Left forelimb (tissue), 1 donor: ENCODE data around the gene GLDC.
"Not testable (repeated sequence)": the region's sequence is repeated elsewhere in the genome, so short reads cannot be mapped to it uniquely, and the experiment has no call there.

ENCODE experiments used
- DNase-seq: peaks from one replicate; pipeline ENCODE4 v3.0.0-alpha.2; 2018; ENCODE audit warnings: low spot score

GLDC gene

DNA sequence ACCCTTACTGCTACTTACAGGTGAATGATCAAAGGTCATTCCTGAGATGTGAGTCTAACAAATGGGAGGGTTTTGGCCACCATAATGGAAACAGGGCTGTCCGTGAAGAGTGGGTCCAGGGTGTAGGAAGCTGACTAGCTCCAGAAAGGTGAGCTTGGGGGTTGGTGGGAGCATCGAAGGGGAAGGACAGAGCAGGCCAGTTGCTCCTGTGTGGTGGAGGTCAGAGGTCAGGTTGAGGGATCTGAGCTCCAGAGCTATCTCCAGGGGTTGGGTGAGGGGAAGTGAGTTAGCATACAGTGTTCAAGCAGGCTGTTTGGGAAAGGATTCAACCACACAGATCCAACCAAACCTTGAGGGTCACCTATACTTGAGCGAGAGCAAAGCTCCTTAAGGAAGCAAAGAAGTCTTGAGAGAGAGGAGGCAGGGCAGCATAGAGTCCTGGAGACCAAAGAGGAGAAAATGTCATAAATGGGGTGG is 18.7 kb upstream of the GLDC start:
- DNase-seq: no peak

DNA sequence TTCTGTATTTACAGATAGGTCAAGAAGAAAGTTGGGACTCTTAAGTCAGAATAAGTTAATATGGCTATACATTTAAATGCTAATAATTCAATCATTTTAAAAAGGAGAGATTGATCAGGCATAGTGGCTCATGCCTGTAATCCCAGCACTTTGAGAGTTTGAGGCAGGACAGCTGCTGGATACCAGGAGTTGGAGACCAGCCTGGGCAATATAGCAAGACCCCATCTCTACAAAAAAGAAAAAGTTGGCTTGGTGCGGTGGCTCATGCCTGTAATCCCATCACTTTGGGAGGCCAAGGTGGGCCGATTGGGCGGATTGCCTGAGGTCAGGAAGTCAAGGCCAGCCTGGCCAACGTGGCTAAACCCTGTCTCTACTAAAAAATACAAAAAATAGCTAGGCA is 15.0 kb upstream of the GLDC start:
- no peak for DNase-seq

DNA sequence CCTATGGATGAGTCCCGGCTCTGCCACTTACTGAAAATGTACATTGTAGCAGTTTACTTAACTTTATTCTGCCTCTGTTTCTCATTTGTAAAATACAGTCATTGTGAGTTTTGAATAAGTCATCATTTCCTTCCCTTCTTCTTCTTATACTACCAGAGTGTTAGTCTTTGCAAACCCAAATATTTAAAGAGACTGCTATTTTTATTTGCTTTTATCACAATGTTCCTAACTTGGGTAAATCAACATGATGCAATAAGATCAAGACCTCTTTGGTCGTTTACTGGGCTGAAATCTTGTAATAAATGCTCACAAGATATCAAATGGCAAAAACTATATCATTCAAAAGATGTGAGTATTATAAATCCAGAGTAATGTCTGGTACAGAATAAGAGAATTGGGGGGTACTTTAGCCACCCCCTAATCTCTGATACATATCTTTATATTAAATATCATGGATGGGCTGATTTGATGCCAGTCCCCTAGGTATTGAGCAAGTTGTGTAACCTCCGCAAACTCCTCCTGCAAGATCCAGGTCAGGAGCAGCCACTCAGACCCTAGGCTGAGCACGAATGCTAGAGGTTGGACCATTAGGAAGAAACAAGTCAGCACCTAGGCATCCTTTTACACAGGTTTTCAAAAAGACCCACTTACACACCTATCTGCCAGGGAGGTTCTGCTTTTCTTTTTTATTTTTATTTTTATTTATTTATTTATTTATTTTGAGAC is 13.3 kb upstream of the GLDC start:
- DNase-seq: no peak

DNA sequence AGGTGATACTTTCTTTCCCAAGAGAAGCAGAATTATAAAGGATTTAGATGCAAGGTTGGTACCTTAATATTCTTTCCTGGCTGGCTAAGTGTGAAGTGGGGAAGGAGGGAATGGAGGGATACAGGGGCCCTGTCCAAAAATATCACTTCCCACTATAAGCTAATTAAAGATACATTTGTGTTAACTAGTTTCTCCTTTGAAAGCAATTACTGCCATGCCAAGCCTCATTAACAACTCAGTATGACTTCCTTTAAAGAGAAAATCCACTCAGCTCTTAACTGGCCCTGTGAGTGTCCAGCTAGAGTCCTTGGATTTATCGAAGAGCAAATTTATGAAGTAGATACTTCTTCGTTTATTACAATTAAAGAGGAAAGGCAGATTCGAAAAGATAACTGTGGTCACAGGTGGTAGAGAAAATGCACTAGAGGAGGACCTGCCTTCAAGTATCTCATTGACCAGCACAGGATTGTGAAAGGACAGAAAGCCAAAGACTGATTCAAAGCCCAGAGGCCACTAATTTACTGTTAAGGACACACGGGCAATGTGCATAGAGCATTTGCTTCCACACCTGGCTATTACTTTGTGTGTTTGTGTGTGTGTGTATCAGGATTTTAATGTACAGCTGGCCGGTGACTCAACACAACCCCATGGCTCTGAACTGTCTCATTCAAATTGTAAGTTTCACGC is 11.2 kb upstream of the GLDC start:
- no peak for DNase-seq

DNA sequence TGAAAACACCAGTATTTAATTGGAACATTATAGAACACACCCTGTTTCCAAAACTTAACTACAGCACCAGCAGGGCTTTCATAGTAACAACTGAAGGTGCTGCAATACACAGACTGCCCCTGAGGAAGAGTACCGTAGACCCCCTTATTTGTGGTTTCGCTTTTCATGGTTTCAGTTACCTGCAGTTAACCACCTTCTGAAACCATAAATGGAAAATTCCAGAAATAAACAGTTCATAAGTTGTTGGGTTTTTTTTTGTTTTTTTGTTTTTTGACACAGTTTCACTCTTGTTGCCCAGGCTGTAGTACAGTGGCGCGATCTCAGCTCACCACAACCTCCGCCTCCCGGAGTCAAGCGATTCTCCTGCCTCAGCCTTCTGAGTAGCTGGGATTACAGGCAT is 9.5 kb upstream of the GLDC start:
- DNase-seq: no peak

DNA sequence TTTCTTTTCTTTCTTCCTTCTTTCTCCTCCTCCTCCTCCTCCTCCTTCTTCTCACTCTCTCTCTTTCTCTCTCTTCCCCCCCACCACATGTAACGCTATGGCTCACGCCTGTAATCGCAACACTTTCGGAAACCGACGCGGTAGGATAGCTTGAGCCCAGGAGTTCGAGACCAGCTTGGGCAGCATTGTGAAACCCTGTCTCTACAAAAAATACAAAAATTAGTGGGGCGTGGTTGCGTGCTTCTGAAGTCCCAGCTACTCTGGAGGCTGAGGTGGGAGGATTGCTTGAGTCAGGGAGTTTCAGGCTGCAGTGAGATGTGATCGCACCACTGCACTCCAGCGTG is 736 bp upstream of the GLDC start:
- no peak for DNase-seq

DNA sequence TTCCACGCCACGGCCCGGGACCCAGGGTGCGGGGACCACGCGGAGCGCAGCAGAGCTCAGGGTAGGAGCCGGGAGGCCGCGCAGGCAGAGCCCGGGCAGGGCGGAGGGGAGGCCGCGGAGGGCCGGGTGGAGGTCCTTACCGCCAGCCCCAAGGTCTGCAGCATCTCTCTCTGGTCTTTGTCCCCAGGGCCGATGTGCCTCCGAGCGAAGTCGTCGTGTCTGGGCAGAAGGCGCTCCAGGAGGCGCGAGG is 499 bp downstream of the GLDC start:
- DNase-seq: not testable (repeated sequence)

DNA sequence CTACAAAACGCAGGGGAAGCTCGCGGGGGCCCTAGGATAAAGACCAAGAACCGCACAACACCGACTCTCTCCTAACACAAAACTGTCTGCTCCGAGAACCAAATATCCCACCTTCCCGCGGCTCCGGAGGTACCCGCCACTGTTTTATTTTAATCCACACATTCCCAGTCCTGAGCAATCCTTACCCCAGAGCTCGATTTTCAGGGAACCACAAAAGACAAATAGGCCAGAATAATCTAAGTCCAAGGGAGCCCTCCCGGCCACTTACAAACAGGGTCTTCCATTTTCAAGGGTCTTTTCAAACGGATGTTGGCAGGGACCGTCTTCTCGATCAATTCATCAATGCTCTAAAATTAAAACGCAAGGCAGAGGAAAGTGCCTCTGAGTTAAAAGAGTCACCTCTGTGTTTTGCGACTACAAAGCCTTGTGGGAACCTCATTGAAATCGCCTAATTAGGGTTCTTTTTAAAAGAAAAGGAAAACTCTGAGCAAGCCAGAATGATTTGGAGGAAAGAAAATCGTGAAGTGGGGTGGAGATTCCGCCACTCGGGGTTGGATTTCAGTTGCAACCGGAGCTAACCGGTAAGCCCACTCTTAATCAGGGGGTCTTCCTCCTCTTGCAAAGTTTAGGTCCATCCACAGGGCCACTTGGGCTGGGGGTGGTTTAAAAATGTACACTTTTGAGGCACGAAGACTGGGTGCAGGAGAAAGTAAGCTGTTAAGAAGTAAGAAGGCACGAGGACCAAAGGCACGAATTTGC is 1.0 kb downstream of the GLDC start:
- no peak for DNase-seq

DNA sequence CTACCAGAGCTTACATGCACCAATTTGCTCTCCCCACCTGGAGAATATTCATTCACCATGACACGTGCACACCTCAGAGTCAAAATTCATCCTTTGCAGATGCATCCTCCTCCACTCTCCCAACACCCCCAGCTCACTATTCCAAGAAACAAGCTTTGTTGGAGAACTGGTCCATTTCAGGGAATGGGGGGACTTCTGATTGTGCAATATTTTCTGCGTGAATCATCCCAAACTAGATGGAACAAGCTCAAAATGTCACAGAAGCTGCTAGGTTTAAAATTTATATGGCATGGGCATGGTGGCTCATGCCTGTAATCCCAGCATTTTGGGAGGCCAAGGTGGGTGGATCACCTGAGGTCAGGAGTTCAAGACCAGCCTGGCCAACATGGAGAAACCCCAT is 3.6 kb downstream of the GLDC start:
- DNase-seq: no peak

DNA sequence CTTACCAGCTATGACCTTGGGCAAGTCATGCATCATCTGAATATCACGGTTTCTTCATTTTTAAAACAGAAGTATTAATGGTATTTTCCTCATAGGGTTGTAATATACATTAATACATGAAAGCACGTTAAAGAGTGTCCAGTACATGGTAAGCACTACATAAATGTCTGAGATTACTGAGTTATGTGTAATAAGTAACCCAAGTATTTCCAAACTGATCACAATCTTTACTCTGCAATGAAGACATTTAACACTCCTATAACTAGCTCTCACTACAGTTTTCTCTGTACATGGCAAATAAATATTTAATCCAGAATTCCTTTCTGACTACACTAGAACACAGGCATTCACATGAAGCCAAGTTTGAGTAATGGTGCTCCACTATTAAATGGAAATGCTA is 4.0 kb downstream of the GLDC start:
- no peak for DNase-seq

DNA sequence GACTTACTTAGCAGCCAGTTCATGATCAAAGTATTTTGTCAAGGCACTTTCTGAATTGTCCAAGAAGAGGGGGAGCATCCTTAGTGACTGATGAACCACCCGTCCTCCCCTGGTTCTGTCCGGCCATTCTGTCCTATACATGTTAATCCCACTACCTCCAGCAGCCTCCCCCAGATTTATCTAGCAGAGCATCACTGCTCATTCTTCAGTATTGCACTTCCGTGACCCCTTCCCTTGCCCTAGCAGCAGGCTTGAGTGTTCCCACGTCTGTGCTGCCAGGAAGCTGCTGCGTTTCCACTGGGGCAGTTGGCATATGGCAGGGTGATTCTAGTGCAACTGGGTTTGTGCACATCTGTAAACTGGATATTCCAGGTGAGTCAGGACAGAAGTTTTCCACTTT is 4.5 kb downstream of the GLDC start:
- DNase-seq: no peak

DNA sequence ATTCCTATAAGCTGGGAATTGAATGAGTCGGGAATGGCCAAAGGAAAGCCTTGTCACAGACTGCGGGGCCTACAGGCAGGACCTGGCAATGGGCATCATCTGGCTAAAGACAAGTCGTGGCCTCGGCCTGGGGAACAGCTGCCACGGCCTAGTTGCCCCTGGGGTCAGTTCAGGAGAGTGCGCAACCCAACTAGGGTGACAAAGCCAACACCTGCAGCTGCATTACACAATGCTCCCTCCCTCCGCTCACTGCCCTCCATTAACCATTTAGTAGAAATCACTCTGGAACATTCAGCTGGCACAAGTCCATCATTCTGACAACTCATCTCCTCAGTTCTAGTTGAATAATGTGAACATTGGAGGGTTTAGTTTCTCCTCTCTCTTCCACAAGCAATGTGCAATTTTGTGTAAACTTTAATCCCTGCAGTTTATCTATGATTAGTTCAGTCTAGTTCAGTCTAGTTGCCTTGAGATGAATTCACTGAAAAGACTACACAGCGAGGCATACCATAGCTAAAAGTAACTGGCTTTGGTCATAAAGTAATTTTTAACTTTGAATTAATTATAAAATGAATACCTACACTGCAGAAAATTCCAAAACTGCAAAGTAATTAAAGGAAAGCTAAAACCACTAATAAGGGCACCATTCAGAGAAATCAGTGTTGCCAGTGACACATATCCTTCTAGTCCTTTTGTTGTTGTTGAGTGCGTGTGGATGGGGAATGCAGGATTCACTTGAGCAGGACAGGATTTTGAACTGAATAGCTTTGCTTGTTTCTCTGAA is 5.1 kb downstream of the GLDC start:
- DNase-seq: no peak

DNA sequence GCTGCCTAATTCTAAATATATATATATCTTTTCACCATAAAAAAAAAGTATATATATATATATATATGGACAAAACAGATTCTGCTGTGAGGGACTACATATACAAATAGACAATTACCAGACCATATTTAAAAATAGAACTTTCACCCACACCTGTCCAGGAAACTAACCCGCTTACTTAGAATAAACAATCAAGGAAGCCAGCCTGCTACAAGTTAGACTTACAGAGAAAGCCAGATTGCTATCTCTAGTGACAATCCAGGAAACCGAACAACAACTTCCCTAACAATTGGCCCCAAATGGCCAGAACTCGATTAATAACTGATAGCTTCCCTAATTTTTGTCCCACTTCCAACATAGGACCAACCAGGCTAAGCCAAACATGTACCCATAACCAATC is 5.9 kb downstream of the GLDC start:
- DNase-seq: no peak

DNA sequence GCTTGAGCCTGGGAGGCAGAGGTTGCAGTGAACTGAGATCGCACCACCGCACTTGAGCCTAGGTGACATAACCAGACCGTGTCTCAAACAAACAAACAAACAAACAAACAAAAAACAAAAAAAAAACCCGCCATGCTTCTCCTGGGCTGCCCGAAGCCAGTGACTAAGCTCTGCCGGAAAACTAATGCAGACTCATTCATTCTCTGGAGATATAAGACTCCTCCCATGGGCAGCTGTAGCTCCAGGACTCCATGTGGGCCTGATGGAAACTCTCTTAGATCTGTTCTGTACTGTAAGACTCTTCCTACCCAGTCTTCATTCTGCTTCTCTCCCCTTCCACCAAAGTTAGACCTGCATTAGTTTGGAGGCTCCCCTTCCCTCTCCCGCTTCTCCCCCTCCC is 11.1 kb downstream of the GLDC start:
- no peak for DNase-seq

DNA sequence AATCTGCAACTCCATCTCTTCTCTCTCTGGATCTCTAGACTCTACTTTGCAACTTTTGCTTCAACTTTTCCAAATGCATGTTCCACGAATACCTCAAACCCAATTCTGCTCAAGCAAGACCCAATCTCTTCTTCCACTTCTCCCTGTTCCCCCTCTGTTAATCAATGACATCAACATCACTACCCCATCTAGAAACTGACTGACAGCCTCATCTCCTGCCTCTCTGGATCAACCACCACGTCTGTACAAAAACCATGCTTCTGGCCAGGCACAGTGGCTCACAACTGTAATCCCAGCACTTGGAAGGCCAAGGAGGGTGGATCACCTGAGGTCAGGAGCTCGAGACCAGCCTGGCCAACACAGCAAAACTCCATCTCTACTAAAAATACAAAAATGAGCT is 12.2 kb downstream of the GLDC start:
- DNase-seq: no peak

DNA sequence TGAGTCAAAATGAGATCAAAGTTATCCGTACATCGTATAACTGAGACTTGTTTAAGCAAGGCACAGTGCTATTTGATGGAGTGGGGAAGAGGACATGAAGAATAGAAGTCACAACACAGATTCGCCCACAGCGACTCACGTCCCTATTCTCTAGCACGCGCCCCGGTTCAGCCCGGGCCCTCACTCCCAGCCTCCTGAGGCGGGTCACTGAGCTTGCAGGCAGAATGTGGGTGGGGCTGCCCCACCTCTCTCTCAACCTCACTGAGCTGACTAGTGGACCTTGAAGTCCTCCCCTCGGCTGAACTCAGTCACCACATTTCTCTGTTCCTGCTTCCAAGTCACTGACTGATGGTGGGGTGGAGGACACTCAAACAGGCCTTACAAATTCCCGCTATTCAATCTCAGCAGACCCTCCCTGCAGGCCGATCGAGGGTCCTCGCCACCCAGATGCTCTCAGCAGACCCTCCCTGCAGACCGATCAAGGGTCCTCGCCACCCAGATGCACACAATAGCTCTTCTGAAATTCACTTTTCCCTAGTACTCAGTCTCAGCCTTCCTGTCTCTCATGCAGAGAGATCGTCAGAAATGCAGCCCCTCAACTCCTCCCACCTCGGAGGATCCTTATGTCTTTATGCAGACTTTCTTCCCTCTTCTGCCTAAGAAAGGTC is 12.9 kb downstream of the GLDC start:
- no peak for DNase-seq

DNA sequence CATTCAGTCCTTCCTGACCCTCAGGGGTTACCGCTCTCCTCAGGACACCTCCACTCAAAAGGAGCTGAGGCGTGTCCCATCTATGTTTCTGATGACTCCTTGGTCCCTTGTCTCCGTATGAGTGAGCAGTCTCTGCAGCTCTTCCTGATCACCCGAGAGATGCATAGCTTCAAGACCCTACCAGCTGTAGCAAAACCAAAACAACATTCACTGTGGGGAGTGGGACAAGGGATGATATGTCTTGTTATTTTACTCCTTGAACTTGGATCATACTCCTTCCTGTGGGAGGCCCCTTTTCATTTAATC is 14.4 kb downstream of the GLDC start:
- no peak for DNase-seq

DNA sequence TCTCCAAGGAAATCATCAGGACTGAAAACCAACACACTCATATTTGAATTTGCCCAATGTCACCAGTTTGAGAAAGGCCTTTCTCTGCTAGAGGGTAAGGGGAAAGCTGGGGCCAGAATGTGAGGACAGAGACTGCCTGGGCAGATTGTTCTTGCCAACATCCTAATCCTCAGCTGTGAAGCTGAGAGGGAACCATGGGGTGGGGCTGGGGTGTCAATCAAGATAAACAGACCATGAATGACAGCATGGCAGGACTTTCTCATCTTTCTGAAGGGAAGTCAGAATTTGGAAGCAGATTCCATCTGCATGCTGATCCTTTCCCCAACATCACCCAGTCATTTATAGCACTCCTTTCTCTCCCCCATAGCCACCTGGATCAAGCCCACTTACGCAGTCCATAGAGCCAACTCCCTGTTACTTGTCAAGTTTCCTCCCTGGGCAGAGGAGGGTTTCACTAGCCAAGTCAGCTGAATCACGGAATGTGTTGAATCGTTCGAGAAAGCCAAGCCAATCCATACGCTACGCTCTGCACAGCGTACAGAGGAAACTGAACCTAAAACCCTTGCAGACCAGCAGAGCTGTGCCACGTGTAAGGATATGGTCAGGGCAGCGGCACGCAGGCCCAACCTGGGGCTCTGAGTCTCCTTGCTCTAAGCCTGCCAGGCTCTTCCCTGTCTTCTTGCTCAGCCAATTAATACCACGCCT is 14.9 kb downstream of the GLDC start:
- DNase-seq: no peak

DNA sequence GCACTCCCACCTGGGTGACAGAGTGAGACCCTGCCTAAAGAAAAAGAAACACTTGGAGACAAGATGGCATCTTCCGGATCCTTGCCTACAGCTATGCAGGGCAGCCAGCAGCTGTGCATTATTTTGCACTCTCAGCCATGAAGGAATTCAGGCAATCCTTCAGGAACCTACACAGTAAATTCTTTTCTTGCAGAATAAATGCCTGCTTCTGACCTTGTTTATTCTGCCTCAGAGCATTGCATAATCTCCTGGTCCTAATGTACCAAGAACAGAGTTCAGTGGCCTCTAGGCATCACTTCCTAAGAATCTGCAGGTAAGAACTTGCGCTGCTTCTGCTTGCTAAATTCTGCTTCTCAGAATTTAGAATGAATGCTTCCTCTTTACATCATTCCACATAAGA is 16.8 kb downstream of the GLDC start:
- no peak for DNase-seq

DNA sequence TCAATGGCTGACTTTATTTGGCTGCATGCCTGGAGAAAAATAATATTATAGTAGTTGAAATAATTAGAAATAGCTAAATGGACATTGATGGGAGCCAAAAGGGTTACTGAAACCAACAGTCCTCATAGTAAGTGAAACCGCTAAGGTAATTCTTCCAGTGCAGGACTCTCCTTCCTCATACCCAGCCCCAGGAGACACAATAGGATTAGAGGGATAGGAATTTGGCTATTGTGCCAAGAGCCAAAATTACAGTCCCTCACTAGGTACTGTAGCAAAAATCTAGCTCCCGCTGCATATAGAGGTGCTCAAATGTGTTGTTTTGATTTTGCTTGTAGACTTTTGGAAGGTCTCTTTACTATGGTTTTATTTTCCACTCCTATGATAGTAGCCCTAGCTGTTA is 20.2 kb downstream of the GLDC start:
- no peak for DNase-seq

DNA sequence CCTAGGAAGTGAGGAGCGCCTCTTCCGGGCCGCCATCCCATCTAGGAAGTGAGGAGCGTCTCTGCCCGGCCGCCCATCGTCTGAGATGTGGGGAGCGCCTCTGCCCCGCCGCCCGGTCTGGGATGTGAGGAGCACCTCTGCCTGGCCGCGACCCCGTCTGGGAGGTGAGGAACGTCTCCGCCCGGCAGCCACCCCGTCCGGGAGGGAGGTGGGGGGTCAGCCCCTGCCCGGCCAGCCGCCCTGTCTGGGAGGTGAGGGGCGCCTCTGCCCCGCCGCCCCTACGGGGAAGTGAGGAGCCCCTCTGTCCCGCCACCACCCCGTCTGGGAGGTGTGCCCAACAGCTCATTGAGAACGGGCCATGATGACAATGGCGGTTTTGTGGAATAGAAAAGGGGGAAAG is 22.7 kb downstream of the GLDC start:
- DNase-seq: not testable (repeated sequence)

DNA sequence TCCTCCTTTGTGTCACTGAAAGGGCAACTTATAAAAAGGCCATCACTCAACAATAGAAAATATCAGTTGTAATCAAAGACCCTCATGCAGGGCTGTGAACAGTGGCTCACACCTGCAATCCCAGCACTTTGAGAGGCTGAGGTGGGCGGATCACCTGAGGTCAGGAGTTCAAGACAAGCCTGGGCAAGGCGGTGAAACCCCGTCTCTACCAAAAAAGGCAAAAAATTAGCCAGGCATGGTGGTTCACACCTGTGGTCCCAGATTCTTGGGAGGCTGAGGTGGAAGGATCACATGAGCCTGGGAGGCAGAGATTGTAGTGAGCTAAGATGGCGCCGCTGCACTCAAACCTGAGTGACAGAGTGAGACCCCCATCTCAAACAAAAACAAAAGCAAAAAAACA is 24.7 kb downstream of the GLDC start:
- no peak for DNase-seq
